T-helper 9 cell (primary cell): ENCODE measurements around the gene TUBE1.
"Not testable (repeated sequence)": the region's sequence is repeated elsewhere in the genome, so short reads cannot be mapped to it uniquely, and the experiment has no call there.

ENCODE experiments used
- DNase-seq: peaks from one replicate; pipeline ENCODE4 v3.0.0-alpha.2; 2020

TUBE1 gene

DNA sequence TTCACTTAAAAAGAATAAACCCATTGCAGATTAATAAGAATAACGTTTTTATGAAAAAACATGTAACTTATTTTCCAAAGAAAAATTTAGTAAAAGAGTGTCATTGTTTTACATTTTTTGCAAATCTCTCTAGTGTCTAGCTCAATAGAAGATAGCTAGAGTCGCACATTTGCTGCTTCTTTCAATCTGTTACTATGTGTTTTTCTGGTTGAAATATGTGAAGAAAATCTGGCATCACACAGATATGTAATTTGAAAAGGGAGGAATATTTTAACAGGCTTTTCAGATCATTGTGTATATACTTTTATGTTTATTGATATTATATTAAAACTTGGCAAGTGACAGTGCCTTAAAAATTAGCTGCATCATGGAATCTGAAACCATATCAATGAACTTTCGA lies 24.3 kb downstream of the TUBE1 start:
- no peak for DNase-seq

DNA sequence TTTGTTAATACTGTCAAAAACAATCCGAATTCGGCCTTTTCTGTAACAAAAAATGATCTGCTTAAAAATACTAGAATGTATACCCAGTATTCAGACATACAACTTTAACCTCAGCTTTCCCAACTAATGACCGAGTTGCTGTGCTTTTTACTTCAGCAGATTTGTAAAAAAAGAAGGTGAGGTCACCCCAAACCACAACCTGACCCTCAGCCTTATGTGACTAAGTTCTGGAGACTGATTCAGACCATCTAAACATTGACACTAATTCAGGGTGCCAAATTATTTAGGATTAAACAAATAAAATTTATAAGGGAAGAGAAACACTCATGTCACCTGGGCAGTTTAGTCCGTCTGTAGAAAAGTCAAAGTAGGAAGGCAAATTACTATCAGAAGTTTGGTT lies 25.7 kb downstream of the TUBE1 start:
- no peak for DNase-seq

DNA sequence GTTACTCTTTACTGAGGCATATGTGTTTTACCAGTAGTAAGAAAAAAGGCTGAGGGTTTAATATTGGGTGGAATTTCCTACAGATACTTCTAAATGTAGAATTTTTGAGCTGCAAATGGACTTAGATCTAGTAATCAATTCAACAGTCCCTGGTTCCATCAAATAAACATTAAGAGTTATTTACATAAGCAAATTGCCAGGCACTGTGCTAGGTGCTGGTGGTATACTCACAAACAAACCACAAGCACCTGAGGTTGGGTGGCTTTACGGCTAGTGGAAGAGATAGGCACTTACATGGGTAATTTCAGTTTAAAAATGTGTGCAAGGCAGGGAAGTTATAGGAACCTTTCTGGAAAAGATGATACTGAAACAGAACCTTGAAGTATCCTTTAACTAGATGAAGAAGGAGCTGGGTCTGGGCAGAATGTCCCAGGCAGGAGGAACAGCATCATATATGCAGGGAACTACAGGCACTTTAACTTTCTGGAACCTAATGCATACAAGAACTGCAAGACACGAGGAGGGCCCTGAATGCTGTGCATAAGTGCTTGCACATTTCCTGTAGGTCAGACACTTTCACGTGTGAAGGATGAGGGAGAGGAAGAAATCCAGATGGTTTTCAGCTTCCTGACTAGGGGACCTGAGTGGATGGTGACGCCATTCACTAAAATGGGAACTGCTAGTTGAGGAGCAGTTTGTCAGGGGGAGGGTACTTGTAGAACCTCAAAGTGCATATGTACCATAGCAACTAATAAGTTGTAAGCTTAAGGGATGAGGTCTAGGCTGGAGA lies 28.8 kb downstream of the TUBE1 start:
- no peak for DNase-seq

DNA sequence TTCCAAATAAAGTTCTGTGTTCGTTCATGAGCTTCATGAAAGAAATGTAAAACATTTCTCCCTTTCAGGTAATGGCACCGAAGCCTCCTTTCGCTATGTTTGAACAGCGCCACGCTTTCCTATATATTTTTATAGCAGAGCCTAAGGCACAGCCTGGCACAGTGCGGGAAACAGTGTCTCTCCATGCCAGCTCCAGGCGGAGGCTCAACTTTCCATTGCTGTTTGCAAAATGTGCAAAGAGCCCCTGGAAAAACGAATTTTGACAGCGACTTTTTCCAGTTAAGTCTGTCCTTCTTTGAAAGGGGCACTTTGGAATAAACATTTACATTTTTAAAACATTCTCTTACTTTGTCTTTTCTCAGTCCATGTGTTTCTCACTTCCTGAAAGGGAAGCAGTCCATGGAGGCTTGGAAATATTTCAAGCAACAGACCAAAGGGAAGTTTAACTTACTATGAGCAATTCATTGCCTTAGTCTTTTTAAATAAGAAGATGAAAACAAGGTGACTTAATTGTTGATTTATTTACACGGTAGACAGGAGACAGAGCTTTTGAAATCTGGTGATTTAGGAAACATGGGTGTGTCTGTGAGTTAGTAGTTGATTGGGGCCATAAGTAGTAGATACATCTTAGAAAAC lies 32.6 kb downstream of the TUBE1 start:
- DNase-seq, result no peak

DNA sequence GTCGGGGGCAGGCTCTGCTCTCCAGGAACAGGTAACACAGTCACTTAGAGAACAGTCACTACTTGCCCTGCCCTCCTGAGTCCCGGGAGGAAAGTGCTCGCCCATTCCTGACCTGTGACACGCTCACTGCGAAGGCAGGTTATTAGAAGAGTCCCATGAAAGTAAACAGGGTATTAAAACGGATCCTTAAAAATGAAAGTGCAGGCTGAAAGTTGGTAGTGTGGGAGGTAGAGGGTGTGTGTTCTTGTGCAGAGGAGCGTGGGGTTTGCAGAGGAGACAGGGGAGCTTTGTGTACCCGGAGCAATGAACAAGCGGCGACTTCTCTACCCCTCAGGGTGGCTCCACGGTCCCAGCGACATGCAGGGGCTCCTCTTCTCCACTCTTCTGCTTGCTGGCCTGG lies 33.3 kb downstream of the TUBE1 start, which contains the start of gene CCN6:
Gene CCN6, plus strand, starts transcription at position 104 of the 400 bp plus-strand sequence. Its CDS starts 254 bp downstream, at position 358.
- no peak for DNase-seq

DNA sequence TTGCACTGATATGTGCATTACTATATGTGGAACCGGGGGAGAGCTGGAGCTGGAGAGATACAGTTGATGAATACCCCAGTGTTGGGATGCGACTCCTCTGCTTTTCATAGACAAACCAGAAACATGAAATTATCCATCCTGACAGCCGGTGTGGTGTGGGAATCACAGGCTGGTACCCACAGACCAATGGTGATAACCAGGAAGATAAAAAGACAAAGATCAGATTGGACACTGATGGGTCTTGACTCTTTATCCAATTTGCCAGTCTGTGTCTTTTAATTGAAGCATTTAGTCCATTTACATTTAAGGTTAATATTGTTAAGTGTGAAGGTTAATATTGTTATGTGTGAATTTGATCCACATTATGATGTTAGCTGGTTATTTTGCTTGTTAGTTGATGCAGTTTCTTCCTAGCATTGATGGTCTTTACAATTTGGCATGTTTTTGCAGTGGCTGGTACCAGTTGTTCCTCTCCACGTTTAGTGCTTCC lies 36.0 kb downstream of the TUBE1 start:
- DNase-seq, result not testable (repeated sequence)

DNA sequence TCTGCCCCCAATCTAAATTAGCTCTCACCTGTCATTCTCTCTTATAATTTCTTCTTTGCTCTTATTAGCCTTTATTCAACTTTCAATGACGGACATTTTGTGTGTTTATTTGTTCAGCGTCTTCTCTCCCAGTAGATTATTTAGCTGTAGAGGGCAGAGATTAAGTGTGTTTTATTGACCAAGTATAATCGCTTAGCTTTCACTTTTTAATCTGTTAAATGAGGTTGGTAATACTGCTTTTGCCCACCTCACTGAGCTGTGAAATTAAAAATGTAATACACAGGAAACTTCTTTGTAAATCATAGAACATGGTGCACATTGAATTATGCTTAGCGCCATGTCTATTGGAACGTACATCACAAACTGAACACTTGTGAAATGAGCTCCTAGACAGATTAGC lies 36.9 kb downstream of the TUBE1 start:
- DNase-seq, result no peak

DNA sequence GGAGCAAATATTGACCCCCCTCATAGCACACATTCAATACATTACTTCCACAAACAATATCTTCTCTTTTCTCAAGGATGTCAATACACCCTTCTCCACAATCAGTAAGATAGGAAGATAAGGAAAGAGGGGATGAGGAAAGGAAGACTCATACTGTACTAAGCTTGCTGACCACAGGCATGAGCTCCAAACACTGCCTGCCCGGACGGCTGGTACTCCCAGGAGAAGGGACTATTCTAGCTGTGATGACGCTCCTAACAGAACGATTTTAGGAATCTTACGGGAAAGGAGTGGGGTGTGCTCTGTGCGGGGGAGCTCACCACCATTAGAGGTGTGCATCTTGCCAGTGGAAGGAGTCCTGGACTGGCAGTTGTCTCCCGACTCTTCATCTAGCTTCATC lies 37.3 kb downstream of the TUBE1 start:
- DNase-seq, result no peak

DNA sequence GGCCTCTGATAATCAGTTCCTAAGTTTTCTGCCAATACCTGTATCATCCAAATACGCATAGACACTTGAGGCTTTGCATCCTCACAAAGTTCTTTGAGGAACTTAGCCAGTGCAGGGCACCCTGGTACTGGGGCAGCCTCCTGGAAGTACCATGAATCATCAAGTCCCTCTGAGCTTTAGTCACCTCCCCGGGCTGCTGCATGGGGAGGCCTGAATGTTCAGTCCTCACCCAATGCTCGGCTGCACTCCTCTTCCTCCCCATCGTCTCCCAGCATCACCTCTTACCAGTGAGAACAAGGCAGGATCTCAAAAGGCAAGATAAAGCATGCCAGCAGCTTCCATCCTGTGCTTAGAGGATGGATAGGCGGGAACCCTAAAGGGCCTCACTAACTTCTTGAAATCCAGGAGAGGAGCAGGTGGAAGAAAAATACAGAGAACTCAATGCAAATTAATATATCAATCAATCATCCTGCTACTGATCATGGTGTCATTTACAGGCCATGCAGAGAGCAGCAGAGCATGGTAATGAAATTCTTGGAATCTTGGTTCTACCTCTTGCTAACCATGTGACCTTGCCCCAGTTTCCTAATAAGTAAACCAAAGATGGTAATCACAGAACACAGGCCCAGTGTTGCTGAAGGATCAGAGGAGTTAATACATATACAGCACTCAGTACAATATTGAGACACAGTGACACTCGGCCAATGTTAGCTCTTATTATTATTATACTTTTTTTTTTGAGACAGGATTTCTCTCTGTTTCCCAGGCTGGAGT lies 38.1 kb downstream of the TUBE1 start:
- no peak for DNase-seq

DNA sequence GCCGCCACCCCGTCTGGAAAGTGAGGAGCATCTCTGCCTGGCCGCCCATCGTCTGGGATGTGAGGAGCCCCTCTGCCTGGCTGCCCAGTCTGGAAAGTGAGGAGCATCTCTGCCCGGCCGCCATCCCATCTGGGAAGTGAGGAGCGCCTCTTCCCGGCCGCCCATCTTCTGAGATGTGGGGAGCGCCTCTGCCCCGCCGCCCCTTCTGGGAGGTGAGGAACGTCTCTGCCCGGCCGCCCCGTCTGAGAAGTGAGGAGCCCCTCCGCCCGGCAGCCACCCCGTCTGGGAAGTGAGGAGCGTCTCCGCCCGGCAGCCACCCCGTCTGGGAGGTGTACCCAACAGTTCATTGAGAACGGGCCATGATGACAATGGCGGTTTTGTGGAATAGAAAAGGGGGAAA lies 39.8 kb downstream of the TUBE1 start:
- DNase-seq, result not testable (repeated sequence)

DNA sequence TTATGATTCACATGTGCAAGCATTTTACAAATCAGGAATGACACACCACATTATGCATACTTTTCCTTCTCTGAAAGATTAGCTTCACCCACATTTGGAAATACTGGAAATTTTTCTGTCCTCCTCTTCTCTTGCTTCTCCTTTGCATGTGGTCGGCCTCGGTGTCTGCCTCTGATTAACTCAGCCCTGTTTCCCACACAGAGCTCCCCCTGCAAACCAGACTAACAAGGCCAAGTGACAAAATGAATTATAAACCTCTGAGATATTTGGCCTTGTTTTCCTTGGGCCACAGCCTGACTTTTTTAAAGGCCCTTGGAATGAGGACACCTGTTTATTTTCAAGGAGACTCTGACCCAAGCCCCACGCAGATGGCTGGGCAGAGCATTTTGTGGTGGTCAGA lies 42.4 kb downstream of the TUBE1 start:
- DNase-seq, result no peak

DNA sequence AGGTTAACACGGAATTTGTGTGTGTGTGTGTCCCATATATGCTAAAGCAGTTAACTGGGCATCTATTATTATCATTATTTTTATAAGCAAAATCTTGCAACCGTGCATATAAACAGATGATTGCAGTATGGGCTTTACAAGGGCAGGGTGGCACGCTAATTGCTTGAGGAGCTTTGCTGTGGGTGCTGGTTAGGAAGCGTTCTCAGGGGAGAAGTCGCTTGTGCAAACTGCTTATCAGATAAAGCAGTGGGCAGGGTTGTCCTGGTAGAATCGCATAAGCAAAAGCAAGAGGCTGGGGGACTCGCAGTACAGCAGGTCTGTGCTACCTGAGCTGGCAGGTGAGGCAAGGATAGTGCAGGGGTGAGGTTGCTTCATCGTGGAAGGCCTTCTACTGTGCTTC lies 43.1 kb downstream of the TUBE1 start:
- DNase-seq, result no peak

DNA sequence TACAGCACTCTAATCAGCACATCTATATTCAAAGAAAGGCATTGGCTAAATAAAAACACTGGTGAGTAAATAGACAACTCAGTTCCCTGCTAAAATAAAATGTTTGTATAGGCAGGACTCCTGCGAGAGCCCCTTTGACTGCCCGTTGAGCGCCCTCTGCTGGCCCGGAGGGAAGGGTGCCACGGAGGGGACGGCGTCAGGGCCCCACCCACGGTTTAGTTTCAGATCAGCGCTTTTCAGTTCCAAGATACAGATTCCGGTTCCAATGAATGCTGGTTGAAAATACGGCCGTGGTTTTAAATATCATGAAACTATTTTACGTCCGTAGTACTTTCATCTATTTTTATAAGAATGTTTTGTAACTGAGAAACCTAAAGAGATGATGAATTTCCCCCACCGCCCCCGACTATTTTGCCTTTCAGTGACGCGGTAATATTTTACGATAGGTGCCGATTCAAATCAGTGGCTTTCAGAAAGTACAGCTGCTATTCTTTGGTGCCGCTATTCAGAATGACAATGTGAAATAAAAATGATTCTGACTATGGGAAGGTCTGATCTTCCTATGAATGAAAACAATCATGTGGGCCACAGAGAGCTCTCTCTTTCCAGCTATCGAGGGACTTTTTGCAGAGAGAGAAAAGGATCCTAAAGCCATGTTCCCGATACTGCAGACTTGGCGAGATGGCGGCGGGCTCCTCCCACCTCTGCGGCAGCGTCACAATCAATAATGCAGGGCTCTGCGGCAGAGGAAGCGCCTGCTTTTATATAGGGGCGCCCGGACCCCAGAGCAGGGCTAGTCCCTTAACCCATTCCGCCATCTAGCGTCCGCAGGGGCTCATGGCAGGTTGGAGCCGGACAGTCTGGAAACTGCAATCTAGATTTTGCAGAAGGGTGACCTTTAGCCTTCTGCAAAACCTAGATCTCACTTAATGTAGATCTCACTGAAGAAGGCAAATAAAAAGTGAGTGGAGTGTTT lies 44.0 kb downstream of the TUBE1 start:
- DNase-seq, result peak; percentile 92

DNA sequence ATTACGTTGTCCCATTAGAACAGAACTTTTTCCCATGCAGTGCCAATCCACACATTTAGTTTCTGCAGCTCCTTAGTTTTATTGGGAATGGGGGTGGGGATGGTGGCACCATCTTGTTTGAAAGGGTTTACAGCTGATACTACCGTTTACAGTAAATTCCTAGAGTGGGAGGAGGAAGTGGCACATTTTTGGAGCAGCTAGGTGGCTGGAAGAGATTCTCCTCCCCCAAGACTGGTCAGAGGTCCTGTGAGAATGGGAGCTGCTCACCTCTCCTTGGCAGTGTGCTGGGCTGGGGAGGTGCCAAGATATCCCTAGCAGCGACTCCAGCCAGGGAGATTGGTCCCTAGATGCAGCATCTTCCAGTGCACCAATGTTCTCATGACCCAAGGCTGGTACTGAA lies 45.7 kb downstream of the TUBE1 start:
- no peak for DNase-seq

DNA sequence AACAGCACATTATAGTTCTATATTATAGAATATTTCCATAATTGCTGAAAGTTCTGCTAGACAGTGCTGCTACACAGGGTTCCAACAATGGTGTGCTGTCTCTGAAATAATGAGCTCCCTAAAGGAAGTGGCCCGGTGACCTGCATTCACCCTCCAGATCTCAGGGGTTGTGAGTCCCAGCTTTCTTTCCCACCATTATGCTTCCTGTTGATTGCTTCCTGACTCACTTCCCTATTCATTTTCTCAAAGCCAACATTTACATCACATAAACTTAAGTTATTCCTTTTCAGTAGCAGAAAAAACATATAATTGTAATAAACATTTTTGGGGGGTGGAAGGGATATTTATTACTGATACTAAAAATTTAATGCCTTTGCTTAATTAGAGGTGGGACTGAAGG lies 46.3 kb downstream of the TUBE1 start:
- no peak for DNase-seq

DNA sequence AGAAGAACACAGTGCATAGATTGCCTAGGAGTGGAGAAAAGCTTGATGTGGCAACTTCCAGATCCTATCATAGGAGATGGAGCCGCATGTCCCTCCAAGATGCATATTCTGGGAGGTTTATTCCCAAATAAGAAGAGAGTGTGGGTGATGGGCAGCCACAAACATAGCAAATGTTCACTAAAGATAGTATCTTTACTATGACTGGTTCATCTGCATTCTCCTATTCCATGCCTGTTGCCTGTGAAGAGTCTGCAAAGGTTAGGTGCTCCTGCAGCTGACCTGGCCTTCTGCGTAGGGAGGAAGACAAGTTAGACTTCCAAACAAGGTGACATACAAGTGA lies 47.9 kb downstream of the TUBE1 start:
- DNase-seq, result no peak

DNA sequence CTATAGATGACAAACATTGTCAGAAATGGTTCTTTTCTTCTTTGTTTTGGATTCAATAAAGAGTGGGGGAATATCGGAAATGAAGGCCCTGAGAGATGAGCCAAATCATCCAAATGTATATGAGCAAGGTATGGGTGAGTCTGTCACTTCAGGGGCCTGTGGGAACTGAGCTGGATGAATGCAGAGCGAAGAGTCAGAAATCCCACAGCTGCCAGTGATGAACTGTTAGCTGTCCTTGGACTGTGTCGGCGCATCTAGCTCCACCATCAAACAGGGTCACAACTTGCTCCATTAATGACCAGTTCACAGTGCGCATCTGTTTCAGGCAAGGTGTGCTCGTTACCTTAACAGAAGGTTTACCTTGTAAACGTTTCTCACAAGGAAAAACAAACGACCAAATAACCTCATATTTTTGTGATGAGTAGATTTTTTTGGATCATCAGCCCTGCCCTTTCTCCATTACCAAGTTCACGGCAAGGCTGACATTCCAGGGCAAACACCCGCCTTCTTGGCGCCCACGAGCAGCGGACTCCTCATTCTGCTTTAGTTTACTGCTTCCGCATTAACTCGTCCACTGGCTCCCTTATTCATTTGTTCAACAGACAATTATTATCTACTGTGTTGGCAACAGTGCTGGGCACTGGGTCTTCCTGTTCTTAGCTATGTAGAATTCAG lies 48.4 kb downstream of the TUBE1 start:
- no peak for DNase-seq

DNA sequence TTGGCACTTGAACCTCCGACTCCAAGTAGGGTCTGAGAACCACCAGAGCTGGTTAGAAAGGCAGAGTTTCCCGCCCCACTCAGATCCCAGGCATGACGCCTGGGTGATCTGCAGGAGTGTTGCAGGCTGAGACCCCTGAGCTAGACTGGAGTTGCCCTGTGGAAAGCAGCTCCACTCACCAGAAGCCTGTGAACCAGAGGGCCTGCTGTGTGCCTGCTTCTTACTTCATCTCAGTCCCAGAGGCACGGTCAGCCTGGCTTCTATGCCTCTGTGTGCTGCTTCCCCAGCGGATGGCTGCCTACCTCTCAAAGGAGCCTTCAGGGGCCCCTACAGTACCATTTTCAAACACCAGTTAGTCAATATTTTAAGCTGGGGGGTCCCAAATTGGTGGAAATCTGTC lies 49.0 kb downstream of the TUBE1 start:
- DNase-seq, result no peak

DNA sequence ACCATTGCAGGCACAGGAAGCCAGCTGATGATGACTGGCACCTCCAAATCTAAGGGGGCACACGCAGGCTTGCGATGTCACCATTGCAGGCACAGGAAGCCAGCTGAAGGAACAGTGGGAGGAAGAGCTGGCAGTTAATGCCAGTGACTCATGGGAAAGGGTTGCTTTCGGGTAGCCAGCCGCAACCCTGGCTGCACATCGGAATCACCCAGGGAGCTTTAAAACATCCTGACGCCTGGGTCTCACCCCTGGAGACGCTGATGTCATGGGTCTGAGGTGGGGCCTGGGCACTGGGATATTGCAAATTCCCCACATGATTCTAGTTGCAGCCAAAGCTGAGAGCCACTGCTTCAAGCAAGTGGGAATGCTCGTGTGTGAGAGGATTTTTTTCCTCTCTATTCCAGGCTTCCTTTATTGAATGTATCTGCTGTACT lies 49.5 kb downstream of the TUBE1 start:
- no peak for DNase-seq

DNA sequence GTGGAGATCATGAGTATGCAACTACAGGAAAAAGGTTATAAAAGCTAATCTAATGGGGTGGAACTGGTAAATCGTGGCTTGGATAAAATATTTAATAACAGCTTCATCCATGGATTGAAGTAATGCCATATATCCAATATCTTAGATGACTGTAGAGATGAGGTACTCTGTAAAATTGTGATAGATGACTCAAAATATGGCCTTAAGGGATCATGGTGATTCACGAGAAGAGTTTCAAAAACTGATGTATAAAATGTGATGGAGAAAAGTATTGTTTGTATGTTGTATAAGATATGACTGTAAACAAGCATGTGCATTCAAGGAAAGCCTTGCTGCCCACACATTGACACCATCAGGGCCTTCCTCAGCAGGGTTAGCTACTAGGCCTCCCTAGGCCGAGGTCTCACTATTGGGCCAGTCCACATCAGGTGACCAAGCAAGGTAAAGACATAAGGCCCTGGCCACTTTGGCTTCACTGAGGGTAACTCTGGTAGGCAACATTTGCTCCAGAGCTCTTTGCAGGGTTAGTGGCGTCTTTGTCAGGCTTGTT lies 51.1 kb downstream of the TUBE1 start:
- DNase-seq, result no peak

DNA sequence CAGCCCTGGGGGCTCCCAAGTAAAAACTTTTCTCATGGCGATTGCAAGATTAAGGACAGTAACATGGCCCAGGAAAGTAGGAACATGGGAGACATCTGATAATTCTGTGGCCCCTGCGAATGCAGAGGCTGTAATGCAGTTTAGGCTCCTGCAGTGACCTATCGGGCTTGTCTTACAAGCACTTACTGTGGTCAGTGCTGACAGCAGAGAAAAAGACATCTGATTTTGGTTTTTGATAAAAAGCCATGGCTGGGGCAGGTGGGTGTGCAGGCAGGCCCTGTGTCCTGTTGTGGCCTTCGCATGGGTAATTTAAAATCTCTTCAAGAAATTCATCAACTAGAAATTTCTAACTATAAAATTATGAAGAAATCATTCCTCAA lies 52.7 kb downstream of the TUBE1 start:
- DNase-seq, result no peak
